GM10847 (cell line): ENCODE measurements around the gene FBXO31.

Source experiments
- POLR2A ChIP-seq: IDR thresholded peaks from 2 replicates; pipeline ENCODE4 v1.6.1; 2011; ENCODE audit not compliant: insufficient read length; ENCODE audit errors: extremely low read depth

FBXO31 gene

DNA sequence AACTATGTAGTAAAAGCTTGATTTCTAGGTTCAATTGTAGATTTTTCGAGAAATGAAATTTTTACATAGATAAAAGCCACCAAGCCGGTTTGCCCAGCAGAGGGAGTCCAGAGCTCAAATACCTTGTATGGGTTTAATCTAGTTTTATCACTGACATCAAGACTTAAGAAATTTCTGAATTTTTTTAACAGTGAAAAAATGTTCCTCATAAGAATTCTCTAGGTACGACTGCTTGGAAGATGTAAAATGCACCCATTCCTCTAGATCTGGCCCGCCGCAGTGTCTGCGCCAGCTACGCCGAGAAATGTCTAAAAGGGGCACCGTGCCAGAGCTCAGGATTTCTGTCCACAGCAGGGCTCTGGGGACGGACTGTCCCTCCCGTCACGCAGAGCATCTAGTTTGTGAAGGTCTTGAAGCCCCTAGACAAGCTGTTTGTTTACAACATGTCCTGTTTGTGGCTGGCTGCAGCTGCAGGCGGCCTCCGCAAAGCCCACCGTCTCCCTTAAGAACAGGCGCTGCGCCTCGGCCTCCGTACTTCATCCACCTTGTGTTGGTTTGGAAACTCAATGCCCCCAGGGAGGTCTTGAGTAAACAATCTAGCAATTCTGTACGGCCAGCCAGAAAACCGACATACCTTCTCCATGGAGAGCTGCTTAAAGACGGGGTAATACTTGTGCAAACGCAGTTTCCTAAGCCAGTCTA is 33.4 kb upstream of the FBXO31 start:
- no peak for TF ChIP-seq POLR2A

- TF ChIP-seq POLR2A = no peak
Observed at GRCh38 chr16:87415441-87415840, 31.9 kb upstream of the FBXO31 start.

DNA sequence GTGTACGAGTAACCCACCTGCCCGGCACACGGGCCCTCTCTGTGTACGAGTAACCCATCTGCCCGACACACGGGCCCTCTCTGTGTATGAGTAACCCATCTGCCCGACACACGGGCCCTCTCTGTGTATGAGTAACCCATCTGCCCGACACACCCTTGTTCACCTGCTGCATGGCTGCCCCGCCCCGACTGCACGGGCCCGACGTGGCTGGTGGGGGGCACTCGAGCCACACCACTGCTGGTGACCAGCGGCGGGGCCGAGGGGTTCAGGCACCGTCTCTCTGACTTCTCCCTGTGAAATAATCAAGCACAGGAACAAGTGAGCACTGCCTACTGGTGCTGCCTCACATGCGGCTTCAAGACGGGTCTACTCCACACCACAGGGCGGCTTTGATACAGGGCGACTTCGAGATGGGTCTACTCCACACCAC is 30.7 kb upstream of the FBXO31 start:
- no peak for TF ChIP-seq POLR2A

DNA sequence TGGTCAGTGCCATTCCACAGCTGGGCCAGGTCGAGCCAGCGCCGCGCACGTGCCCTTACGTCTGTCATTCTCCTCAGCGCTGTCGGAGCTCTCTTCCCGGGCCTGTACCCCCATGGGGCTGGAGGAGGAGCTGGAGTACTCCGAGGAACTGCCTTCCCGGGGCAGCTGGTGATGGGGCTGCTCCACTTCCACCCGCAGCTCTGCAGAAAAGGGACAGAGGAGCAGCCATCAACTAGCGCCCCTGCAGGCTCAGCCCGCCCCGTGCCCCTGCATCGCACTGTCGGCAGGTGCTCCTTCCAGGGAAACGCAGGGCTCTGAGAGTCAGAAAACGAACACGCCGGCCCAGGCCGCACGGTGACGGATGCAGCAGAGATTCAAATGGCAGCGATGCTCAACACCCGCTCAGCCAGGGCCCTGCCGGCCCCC is 29.4 kb upstream of the FBXO31 start:
- no peak for TF ChIP-seq POLR2A

GRCh38 chr16:87412371-87412995 is 28.9 kb upstream of the FBXO31 start:
- TF ChIP-seq POLR2A = no peak

DNA sequence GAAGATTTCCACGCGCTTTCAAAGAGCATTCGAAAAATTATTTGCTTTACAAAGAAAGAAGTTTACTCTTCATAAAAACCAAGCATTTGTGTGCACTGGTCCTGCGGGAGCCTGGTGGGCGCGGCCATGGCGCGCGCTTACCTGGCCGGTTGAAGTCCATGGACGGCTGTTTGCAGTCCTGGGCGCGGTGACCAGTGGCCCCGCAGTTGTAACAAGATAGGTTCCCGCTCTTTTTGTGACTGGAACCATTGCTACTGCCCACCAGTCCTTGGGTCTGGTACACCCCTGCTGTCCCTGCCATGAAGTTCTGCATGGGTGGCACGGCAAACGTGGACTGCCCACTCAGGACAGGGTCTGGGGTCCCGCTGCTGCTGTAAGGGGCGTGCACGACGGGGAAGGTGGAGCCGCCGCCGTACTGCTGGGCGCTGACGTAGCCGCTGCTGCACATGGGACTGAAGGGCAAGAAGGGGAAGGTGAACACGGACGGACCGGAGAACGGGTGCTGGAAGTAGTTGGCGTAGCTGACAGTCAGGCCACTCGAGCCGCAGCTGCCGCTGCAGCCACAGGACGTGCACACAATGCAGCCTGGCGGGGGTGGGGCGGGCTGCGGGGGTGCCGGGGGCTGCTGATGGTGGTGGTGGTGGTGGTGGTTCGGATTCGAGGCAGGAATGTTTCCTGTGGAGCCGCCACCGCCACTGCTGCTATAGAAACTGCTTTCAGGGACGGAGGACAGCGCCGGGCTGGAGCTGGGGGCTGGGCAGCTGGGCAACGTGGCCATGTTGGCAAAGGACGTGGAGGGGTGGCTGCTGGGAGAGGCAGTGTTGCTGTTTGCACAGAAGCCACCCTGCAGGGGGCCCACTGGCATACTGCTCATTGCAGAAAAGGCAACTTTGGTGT is 28.0 kb upstream of the FBXO31 start:
- TF ChIP-seq POLR2A = no peak

DNA sequence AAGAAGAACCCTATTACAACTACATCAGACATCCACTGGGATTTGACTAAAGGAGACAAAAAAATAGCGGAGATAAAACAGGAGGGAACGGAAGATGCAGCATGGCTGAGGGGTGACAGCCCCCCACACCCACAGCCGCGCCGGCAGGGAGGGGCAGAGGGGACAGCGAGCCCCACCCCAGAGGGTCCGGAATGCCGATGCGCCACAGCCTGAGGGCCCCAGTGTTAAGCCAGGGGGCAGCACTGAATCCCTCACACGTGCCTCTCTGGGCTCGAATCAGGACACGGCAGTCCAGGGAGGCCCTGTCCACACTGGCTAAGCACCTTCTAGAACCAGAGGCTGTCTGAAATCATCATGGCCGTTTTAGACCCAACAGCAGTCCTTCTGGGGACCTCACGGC is 27.4 kb upstream of the FBXO31 start:
- TF ChIP-seq POLR2A = no peak

DNA sequence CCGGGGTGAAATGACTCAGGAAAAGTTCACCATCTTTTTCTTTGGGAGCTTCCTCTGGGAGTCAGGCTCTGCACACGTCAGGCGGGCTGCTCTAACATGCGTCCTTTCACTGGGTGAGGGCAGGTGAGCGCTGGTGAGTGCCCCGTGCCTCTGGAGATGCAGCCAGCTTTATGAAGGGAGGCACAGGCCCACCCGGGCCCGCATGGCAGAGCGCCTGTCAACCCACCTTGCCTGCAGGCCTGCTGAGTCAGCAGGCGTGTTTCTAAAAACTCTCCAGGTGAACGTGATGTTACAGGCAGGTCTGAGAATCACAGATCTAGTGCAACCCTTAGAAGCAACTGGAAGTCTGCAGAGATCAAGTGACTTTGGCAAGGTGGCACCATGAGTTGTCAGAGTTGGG is 27.0 kb upstream of the FBXO31 start:
- no peak for TF ChIP-seq POLR2A

DNA sequence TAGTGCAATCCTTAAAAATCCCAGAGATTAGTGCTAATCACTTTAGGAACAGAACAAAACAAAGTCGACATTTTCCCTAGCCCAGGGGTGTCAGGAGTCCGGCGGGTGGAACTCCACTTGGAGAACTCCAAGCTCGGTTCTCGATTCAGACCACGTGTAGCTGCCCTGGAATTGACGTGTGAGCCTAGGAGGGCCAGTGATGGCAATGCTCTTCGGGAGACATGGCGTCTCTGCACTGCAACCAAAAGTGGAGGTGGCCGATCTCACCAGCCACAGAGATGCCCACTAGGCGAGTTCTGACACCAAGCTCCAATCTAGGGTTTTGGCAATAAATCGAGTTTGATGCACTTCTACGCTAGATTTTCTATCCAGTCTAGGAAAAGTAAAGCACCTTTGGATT is 26.2 kb upstream of the FBXO31 start:
- no peak for TF ChIP-seq POLR2A

GRCh38 chr16:87409153-87409552 is 25.6 kb upstream of the FBXO31 start:
- TF ChIP-seq POLR2A = no peak

DNA sequence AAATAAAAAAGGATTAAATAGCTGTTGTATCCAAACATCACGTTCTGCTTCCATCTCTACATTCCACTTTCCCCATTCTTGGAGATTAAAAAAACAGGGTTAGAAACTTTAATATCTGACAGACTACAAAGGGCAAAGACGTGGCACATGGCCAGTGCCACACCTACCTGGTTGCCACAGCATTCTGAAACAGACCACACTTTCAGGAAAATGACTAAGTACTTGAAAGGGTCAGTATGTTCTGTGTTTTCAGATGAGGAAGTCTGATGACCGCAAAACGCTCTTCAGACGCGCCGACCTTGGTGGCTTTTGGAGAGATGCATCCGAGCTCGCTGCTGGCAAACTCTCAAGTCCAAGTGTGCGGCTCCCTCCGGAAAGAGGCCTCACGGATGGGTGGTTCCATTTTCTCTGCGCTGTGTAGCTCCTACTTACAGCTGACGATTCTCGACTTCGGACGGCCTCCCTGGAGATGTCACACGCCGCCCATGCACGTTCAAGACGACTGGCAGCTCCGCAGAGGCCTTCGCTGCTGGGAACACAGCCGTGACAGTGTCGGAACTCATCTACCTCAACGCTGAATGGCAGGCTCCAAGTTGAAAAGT is 24.0 kb upstream of the FBXO31 start:
- no peak for TF ChIP-seq POLR2A

- no peak for TF ChIP-seq POLR2A
Observed at GRCh38 chr16:87406495-87407088, 23.0 kb upstream of the FBXO31 start.

DNA sequence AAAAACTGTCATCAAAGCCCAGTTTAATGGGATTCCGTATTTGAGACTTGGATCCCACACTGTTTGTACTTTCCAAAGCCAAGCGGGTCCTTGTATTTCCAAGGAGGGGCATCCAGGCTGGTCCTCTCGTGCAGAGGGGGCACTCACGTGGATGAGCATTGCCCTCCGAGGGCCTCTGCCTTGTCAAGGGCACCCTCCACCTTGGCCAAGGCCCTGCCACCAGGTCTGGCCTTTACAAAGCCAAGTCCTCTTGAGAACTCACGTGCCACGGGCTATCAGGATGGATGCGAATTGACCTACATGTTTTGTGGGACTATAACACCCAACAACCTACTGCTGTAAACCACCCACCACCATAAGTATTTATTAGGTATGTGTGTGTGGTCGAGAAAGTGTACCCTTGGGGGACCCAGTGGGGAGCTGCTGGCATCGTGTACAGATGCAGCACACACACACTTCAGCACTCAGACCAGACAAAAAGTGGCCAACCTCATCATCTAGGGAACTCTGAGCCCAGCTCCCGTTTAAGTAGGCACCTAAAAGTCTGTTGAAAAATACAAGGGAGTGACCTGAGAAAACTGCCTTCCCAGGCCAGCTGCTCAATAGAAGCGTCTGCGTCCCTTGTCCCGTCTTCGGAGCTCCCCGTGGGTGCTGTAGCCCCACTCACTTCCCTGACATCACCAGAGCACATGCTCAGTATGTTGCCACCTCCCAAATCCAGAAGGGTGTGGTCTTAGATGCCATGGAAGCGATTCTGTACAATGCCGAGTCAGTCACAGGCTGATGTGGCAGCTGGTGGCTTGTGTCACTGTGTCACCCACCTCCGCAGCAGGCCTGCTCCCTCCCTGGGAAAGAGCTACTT is 21.4 kb upstream of the FBXO31 start:
- no peak for TF ChIP-seq POLR2A

DNA sequence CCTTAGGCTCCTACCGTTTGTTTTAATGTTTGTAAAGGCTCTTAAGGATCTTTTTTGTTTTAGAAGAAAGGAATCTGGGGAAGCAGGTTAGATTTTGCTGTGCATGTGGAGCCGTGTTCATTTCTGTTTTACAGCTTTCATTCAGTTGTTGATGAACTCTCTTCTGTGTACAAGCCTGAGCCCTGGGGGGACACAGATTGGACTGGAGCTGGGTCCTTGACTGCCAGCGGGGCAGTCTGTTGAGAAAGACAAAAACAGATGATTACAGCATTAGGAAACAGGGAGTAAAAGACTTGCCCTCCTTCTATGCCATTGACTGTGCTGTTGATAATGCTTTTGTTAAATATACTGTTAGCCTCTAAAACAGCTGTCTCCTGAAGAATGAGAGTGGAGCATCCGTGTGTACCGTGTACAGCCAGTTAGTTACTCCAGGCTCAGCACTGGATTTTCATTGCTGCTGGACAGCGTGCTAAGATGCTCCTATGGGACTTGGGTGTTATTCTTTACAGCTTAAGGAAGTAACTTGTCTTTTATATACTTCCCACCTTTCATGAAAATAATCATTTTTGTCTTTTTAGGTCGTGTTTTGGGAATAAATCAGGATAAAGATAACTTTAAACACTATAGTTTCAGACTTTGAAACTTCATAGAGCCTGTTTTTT is 11.7 kb upstream of the FBXO31 start:
- no peak for TF ChIP-seq POLR2A
